Sigmoid colon (tissue), 7 donors: Measurements from ENCODE around the gene GABBR2. TPM values are rescaled to one million over a fixed set of nuclear protein-coding genes. Genes with fewer than 3 reads are reported as not detected.

ENCODE experiments used
- DNase-seq: peaks from one replicate; pipeline ENCODE4 v3.0.0-alpha.2; 2019
- H3K27ac ChIP-seq, 4 donors: fragments of 200-600 bp; sonication (generic); one replicate each; pipeline ENCODE4 v1.5.1; 2016 to 2019; ENCODE audit warnings: mild to moderate bottlenecking in 1 of 4
- H3K27me3 ChIP-seq, 3 donors: fragments of 200-600 bp; sonication (generic); one replicate each; pipeline ENCODE4 v1.5.1; 2019; ENCODE audit warnings: mild to moderate bottlenecking in 1 of 3
- H3K36me3 ChIP-seq, 4 donors: fragments of 200-600 bp; sonication (generic); one replicate each; pipeline ENCODE4 v1.5.1; 2016 to 2019
- H3K4me1 ChIP-seq, 4 donors: fragments of 200-600 bp; sonication (generic); one replicate each; pipeline ENCODE4 v1.5.1; 2017 to 2019
- H3K4me3 ChIP-seq, 4 donors: fragments of 200-600 bp; sonication (generic); one replicate each; pipeline ENCODE4 v1.5.1; 2017 to 2019; ENCODE audit warnings: mild to moderate bottlenecking in 2 of 4, moderate library complexity in 1 of 4
- H3K9me3 ChIP-seq, 4 donors: fragments of 200-600 bp in 3 of 4; sonication (generic) in 3 of 4; one replicate each; pipeline versions ENCODE4 v1.5.1 to v1.6.1; 2013 to 2019
- EP300 ChIP-seq, 4 donors: sonication (generic); formaldehyde crosslinking; IDR thresholded peaks; one replicate each; pipeline ENCODE4 v1.6.1; 2017; ENCODE audit warnings: antibody characterized with exemption in 4 of 4
- POLR2A ChIP-seq, 2 donors: fragments of 450-650 bp; IDR thresholded peaks; one replicate each; pipeline ENCODE4 v1.6.1; 2016; ENCODE audit warnings: antibody characterized with exemption in 2 of 2, mild to moderate bottlenecking in 2 of 2, moderate library complexity in 2 of 2
- POLR2AphosphoS5 ChIP-seq, 4 donors: sonication (generic); formaldehyde crosslinking; IDR thresholded peaks; one replicate each; pipeline ENCODE4 v1.6.1; 2017; ENCODE audit warnings: antibody characterized with exemption in 4 of 4
- WGBS, 2 donors: extraction: QIAGEN DNeasy Blood & Tissue Kit; methylation state at CpG; one replicate each; pipeline ENCODE4 v1.1.7; 2013; 5-methylcytosine and 5-hydroxymethylcytosine counted together
- intact Hi-C: fragments of 100-400 bp; cut with DNase I; formaldehyde crosslinking; loops from one replicate; pipeline ENCODE4 v1.15.1; 2023
- polyA plus RNA-seq, 3 donors: library from polyadenylated mRNA; stranded (reverse); fragments of 200-250 nt; gene quantifications; one replicate each; pipeline ENCODE4 v1.2.3, GENCODE V29; 2013
- total RNA-seq, 4 donors: library from RNA; depleted of rRNA; stranded (reverse); fragments of >200 nt; gene quantifications; one replicate each; pipeline ENCODE4 v1.1.0, GENCODE V29; 2016
- TF ChIP-seq, protein P1 (sequence below), 4 experiments: fragments of 450-650 bp in 3 of 4; fragments of 200-600 bp in 1 of 4; IDR thresholded peaks; one replicate each; pipeline ENCODE4 v1.5.1; 2016 to 2019; ENCODE audit warnings: antibody characterized with exemption in 4 of 4, mild to moderate bottlenecking in 3 of 4, moderate library complexity in 2 of 4
- donor health status: healthy with polysubstance abuse.
- donor health status: Bipolar disorder and iron deficiency.
- donor health status: healthy.

Gene GABBR2
- total and polyA plus RNA-seq, 7 donors = under 0.01 to 0.04 (median under 0.01) TPM; not detected in 4

DNA sequence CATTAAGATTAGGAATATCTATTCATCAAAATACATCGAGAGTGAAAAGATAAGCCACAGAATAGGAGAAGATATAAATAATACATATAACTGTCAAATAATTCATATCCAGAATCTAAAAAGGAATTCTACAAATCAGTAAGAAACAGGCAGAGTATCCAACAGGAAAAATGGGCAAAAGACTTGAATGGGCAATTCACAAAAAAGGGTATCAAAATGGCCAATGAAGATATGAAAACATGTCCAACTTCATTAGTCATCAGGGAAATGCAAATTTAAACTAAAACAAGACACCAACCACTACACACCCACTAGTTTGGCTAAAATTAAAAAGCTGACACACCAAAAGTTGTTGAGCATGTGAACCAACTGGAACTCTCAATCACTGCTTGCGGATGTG lies 246.4 kb downstream of the GABBR2 start:
- TF ChIP-seq POLR2A (IDR thresholded peaks at IDR 0.05) (no peak), POLR2AphosphoS5 (IDR thresholded peaks at IDR 0.05) (no peak), EP300 (IDR thresholded peaks at IDR 0.05) (no peak)
- TF ChIP-seq, protein P1, sequence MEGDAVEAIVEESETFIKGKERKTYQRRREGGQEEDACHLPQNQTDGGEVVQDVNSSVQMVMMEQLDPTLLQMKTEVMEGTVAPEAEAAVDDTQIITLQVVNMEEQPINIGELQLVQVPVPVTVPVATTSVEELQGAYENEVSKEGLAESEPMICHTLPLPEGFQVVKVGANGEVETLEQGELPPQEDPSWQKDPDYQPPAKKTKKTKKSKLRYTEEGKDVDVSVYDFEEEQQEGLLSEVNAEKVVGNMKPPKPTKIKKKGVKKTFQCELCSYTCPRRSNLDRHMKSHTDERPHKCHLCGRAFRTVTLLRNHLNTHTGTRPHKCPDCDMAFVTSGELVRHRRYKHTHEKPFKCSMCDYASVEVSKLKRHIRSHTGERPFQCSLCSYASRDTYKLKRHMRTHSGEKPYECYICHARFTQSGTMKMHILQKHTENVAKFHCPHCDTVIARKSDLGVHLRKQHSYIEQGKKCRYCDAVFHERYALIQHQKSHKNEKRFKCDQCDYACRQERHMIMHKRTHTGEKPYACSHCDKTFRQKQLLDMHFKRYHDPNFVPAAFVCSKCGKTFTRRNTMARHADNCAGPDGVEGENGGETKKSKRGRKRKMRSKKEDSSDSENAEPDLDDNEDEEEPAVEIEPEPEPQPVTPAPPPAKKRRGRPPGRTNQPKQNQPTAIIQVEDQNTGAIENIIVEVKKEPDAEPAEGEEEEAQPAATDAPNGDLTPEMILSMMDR (IDR thresholded peaks at IDR 0.05) = no peak
- peaks cover 0 to 15% (median 3%) of the 10 kb centered on the region in 4 donors for H3K9me3 ChIP-seq
- no peak overlapping the region for H3K27ac ChIP-seq
- intact Hi-C loops = no loop called here
- H3K4me3 ChIP-seq = no peak overlapping the region
- DNase-seq = no peak
- peaks cover 0 to 9% (median 0%) of the 10 kb centered on the region in 3 donors for H3K27me3 ChIP-seq
- H3K4me1 ChIP-seq = no peaks in the 10 kb centered on the region
- no peaks in the 10 kb centered on the region for H3K36me3 ChIP-seq
- 94 to 95% methylated on average over 2 of the region's 2 CpGs for WGBS, 2 donors

DNA sequence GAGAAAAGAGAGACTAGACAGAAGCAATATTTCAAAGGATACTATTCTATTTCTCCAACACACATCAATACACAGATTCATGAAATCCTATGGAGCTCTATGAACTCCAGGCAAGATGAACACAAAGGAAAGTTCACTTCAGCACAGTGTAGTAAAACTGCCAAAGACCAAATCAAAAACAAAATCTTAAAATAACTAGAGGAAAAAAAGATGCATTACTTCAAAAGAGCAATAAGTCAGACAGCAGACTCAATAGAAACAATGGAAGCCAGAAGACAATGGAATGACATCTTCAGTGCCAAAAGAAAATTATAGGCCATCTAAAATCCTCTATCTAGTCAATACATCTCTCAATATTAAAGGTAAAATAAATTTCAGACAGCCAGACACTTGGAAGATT lies 248.0 kb downstream of the GABBR2 start:
- Histone ChIP-seq H3K36me3 (no peaks in the 10 kb centered on the region), H3K4me3 (no peak overlapping the region), H3K4me1 (no peaks in the 10 kb centered on the region), H3K9me3 (peaks cover 0 to 15% (median 3%) of the 10 kb centered on the region in 4 donors), H3K27ac (no peak overlapping the region), H3K27me3 (peaks cover 0 to 9% (median 0%) of the 10 kb centered on the region in 3 donors)
- no peak for DNase-seq
- TF ChIP-seq POLR2AphosphoS5 (IDR thresholded peaks at IDR 0.05) = no peak
- TF ChIP-seq, protein P1 (IDR thresholded peaks at IDR 0.05) = no peak
- TF ChIP-seq EP300 (IDR thresholded peaks at IDR 0.05) = no peak
- TF ChIP-seq POLR2A (IDR thresholded peaks at IDR 0.05) = no peak
- intact Hi-C loops = no loop called here

DNA sequence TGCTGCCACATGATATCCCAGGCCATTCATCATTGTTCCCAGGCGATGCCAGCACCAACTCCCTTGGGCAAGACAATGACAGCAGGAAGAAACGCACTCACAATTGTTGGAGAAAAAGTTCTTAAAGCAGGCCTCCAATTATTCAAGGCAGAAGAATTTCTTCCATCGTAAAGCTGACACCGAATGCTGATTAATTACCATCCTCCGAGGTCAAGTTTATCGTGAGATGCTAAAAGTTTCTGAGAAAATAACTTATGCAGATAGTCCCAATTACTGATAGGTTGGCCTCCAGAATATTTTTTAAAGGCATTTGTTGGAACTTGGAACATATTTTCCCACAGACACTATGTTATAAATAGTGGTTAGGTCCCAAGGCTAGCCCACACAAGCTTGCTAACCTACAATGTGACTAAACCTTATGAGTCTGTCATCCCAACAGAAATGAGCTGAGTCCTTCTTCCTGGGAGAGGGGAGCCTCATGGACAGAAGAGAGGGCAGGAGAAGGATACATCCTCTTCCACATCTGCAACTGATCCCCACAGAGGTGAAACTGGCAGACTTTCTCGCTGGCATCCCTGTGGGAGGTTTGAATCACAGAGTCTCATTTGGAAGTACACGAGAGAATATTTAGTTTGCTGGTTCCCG lies 250.9 kb downstream of the GABBR2 start:
- no peak overlapping the region for H3K4me3 ChIP-seq
- no peaks in the 10 kb centered on the region for H3K36me3 ChIP-seq
- H3K27ac ChIP-seq = no peak overlapping the region
- intact Hi-C loops = no loop called here
- 70% methylated on average over 9 of the region's 9 CpGs for WGBS, 2 donors
- H3K9me3 ChIP-seq = peaks cover 0 to 15% (median 3%) of the 10 kb centered on the region in 4 donors
- no peak for TF ChIP-seq POLR2AphosphoS5 (IDR thresholded peaks at IDR 0.05)
- TF ChIP-seq, protein P1 (IDR thresholded peaks at IDR 0.05) = no peak
- no peak for TF ChIP-seq EP300 (IDR thresholded peaks at IDR 0.05)
- no peak for TF ChIP-seq POLR2A (IDR thresholded peaks at IDR 0.05)
- no peaks in the 10 kb centered on the region for H3K4me1 ChIP-seq
- no peak for DNase-seq
- H3K27me3 ChIP-seq = peaks cover 0 to 9% (median 0%) of the 10 kb centered on the region in 3 donors

DNA sequence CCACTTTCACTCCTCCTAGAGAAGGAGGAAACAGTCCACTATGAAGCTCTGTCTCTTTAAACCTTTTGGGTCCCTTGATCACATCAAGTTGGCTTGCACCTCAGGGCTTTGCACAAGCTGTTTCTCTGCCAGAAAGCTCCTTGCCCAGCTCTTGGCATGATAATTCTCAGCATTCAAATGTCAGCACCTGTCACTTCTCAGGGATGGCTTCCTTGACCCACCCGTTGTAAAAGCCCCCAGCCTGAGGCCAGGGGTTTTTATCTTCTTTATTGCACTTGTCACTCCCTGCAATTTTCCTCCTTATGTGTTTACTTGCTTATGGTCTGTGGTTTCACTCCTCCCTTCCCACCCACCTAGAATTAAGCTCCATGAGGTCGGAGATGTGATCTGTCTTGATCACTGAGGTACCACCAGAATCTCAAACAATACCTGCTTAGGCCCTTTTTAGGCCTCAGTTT lies 252.6 kb downstream of the GABBR2 start:
- Histone ChIP-seq H3K9me3 (peaks cover 0 to 12% (median 1%) of the 10 kb centered on the region in 4 donors), H3K27me3 (peaks cover 0 to 9% (median 0%) of the 10 kb centered on the region in 3 donors), H3K4me1 (no peaks in the 10 kb centered on the region), H3K4me3 (no peak overlapping the region), H3K27ac (no peak overlapping the region), H3K36me3 (no peaks in the 10 kb centered on the region)
- WGBS, 2 donors = 5 to 33% methylated on average over 2 of the region's 2 CpGs
- intact Hi-C loops = no loop called here
- no peak for DNase-seq
- TF ChIP-seq EP300 (IDR thresholded peaks at IDR 0.05) = no peak
- TF ChIP-seq POLR2A (IDR thresholded peaks at IDR 0.05) = no peak
- no peak for TF ChIP-seq POLR2AphosphoS5 (IDR thresholded peaks at IDR 0.05)
- TF ChIP-seq, protein P1 (IDR thresholded peaks at IDR 0.05) = no peak
